ENCODE results near the gene MUC7.

DNA sequence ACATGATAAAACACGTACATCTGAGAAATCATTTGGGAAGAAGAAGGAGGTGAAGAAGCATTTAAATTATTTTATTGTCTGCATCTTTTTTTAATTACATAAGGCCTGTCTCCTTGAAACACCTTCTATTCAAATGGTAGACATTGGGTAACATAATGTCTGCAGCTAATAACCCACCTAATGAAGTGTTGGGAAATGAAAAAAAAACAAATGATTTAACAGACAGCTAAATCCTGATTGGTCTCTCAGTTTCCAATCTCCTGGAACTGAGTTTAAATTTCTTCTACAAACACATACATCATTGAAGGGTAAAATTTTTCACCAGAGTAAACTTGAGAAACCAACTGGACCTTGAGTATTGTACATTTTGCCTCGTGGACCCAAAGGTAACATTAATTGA is 46.3 kb downstream of the MUC7 start, which contains the start of gene AMTN:
- TF ChIP-seq, protein P1, sequence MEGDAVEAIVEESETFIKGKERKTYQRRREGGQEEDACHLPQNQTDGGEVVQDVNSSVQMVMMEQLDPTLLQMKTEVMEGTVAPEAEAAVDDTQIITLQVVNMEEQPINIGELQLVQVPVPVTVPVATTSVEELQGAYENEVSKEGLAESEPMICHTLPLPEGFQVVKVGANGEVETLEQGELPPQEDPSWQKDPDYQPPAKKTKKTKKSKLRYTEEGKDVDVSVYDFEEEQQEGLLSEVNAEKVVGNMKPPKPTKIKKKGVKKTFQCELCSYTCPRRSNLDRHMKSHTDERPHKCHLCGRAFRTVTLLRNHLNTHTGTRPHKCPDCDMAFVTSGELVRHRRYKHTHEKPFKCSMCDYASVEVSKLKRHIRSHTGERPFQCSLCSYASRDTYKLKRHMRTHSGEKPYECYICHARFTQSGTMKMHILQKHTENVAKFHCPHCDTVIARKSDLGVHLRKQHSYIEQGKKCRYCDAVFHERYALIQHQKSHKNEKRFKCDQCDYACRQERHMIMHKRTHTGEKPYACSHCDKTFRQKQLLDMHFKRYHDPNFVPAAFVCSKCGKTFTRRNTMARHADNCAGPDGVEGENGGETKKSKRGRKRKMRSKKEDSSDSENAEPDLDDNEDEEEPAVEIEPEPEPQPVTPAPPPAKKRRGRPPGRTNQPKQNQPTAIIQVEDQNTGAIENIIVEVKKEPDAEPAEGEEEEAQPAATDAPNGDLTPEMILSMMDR (IDR thresholded peaks at IDR 0.05) = no peak
- TF ChIP-seq EZH2 (IDR thresholded peaks at IDR 0.05; ENCODE audit: borderline replicate concordance, insufficient read depth, low read depth, low read length, poor library complexity, severe bottlenecking) = no peak
